SKM-1 treated with dmso at 0.1 percent for 144 hours (cell line): ENCODE measurements around the gene CAMSAP1.
A peak's percentile ranks its signal among the peaks of the same experiment; 100 is the strongest.
"Not testable (repeated sequence)": the region's sequence is repeated elsewhere in the genome, so short reads cannot be mapped to it uniquely, and the experiment has no call there.

Source experiments
- DNase-seq: peaks from one replicate; lab custom pipeline; 2025; ENCODE audit not compliant: unreplicated experiment; lab: John Stamatoyannopoulos, UW

CAMSAP1 gene, protein sequence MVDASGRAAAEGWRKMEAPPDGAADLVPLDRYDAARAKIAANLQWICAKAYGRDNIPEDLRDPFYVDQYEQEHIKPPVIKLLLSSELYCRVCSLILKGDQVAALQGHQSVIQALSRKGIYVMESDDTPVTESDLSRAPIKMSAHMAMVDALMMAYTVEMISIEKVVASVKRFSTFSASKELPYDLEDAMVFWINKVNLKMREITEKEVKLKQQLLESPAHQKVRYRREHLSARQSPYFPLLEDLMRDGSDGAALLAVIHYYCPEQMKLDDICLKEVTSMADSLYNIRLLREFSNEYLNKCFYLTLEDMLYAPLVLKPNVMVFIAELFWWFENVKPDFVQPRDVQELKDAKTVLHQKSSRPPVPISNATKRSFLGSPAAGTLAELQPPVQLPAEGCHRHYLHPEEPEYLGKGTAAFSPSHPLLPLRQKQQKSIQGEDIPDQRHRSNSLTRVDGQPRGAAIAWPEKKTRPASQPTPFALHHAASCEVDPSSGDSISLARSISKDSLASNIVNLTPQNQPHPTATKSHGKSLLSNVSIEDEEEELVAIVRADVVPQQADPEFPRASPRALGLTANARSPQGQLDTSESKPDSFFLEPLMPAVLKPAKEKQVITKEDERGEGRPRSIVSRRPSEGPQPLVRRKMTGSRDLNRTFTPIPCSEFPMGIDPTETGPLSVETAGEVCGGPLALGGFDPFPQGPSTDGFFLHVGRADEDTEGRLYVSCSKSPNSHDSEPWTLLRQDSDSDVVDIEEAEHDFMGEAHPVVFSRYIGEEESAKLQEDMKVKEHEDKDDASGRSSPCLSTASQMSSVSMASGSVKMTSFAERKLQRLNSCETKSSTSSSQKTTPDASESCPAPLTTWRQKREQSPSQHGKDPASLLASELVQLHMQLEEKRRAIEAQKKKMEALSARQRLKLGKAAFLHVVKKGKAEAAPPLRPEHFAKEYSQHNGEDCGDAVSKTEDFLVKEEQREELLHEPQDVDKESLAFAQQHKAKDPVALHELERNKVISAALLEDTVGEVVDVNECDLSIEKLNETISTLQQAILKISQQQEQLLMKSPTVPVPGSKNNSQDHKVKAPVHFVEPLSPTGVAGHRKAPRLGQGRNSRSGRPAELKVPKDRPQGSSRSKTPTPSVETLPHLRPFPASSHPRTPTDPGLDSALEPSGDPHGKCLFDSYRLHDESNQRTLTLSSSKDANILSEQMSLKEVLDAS (N-terminal part only)

DNA sequence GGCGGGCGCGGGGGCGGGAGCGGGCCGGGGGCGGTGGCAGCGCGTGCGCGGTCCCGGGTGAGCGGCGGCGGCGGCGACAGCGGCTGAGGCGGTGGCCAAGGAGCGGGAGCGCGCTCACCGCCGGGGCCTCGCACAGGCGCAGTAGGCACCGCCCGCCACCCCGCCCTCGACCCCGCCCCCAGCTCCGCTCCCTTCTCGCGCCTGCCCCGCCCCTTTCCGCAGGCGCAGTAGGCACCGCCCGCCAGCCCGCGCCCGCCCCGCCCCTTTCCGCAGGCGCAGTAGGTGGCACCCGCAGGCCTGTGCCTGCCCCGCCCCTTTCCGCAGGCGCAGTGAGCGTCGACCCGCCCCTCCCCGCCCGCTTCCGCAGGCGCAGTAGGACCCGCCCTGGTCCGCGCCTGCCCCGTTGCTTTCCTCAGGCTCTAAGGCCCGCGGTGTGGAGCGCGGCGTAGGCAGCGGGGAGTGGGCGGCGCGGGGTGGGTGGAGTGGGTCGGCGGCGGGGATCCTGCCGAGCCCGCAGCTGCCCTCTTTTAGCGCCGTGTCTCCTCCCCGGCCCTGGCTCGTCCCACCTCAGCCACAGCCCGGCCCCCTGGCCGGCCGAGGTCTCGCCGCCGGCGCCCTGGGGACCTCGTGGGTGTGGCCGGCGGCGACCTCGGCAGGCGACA lies at the start of gene CAMSAP1:
Gene CAMSAP1, minus strand, starts transcription at position 116 of the 662 bp plus-strand sequence. CDS start 387 bp downstream, outside the sequence.
- peak; percentile 86 for DNase-seq

GRCh38 chr9:135956802-135957174 lies 49.4 kb upstream of the CAMSAP1 start:
- DNase-seq = no peak

DNA sequence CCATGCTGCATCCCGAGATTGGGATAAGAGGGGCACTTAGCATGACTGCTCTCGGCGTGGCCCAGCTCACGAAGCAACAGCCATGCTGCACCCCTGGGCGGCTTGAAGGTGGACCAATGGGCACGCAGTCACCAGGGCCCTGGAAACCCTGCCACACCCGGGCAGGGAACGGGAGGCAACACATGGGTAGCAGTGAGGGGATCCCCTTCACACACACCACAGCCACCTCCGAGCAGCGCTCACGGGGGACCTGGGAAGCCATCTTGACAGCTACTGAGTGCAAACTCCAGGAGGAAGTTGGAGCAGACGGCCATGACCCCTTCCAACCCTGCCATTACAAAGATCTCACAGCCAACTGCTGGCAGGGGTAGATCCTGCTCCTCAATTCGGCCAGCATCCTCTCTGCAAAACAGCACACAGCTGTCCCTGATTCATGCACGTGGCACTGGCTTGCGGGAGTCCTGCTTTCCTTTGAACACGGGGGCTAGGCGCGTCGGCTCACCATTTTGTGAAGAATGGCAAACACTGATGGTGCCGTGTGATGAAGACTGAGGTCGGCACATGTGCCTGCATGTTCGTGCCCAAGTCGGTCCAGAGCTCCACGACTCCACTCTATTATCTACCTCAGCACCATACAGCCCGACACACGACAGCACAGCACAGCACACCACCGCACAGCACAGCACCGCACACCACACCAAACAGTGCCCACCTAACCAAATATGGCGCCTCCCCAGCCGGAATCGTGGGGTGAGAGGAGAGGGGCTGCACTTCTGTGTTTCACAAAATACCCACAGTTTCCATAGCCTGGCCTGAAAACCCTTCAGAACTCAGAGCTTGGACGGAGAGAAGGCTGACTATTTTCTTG lies 48.8 kb upstream of the CAMSAP1 start:
- DNase-seq = no peak

- no peak for DNase-seq
Measured at GRCh38 chr9:135952664-135953206, 45.4 kb upstream of the CAMSAP1 start.

DNA sequence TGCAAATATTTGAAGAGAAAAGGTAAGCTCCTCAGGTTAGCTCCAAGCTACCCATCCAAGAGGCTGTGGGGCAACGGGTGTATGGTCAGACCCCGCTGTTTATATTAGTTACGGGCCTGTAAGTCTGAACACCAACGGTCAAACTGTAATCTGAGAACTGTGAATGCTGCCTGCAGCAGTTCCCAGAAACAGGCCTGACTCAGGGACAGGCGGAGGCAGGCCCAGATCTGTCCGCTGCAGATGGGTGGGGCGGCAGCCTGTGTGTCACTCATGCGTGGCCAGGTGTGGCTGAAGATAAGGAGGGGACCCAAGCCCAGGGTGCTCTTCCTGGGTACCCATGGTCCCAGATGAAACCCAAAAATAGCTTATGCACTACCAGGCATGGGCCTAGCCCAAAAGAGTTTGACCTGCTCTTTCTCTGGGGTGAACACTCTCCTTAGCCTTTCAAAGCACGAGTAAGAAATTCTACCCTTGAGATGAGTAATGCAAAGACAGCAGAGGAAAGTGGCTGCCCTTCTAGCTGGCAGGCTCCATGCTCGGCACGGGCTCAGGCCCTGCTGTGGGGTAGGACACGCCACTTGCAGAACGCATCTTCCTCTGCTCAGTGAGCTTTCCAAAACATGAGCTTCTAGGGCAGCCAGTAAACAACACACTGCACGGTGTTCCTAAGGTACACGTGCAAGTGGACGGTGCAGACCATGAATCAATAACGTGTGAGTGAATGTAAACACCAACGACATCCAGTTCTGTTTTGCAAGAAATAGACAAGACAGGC lies 44.7 kb upstream of the CAMSAP1 start:
- DNase-seq = no peak

- not testable (repeated sequence) for DNase-seq
Measured at GRCh38 chr9:135951310-135951709, 44.0 kb upstream of the CAMSAP1 start.

DNA sequence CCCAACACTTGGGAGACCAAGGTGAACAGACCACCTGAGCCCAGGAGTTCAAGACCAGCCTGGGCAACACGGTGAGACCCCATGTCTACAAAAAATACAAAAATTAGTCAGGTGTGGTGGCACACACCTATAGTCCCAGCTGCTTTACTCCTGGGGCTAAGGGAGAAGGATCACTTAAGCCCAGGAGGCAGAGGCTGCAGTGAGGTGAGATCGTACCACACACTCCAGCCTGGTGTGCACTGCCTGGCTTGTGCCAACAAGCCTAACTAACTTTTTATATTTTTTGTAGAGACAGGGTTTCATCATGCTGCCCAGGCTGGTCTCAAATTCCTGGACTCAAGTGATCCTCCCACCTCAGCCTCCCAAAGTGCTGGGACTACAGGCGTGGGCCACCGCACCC lies 43.5 kb upstream of the CAMSAP1 start:
- not testable (repeated sequence) for DNase-seq

- DNase-seq = no peak
Measured at GRCh38 chr9:135950135-135950682, 42.9 kb upstream of the CAMSAP1 start.

GRCh38 chr9:135949501-135950134 lies 42.3 kb upstream of the CAMSAP1 start:
- DNase-seq = no peak

GRCh38 chr9:135948968-135949367 lies 41.6 kb upstream of the CAMSAP1 start:
- no peak for DNase-seq

DNA sequence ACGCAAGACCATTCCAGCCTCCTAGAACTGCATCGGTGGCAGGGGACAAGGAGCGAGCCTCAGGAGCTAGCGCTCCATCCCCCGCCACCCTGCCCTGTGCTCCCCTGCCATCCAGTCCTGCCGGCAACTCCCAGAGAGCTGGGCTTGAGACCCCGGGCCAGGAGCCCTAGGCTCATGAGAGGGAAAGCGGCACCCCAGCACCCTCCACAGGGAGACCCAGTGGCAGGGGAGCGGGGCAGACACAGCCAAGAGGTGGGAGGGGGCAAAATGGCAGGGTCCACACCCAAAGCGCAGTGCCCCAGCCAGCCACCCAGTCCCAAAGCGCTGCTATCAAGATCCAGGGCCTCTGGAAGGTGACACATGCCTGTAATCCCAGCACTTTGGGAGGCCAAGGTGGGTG lies 41.1 kb upstream of the CAMSAP1 start:
- no peak for DNase-seq

- no peak for DNase-seq
Measured at GRCh38 chr9:135947582-135947981, 40.2 kb upstream of the CAMSAP1 start.

DNA sequence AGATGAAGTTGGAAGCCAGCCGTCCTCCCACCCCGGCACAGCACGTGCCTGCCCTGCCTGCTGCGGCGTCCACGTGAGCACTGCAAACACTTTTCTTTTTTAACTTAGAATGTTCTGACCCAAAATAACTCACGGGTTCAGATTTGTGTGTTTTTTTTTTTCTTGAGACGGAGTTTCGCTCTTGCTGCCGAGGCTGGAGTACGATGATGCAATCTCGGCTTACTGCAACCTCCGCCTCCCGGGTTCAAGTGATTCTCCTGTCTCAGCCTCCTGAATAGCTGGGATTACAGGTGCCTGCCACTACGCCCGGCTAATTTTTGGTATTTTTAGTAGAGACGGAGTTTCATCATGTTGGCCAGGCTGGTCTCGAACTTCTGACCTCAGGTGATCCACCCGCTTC lies 39.8 kb upstream of the CAMSAP1 start:
- DNase-seq = not testable (repeated sequence)

DNA sequence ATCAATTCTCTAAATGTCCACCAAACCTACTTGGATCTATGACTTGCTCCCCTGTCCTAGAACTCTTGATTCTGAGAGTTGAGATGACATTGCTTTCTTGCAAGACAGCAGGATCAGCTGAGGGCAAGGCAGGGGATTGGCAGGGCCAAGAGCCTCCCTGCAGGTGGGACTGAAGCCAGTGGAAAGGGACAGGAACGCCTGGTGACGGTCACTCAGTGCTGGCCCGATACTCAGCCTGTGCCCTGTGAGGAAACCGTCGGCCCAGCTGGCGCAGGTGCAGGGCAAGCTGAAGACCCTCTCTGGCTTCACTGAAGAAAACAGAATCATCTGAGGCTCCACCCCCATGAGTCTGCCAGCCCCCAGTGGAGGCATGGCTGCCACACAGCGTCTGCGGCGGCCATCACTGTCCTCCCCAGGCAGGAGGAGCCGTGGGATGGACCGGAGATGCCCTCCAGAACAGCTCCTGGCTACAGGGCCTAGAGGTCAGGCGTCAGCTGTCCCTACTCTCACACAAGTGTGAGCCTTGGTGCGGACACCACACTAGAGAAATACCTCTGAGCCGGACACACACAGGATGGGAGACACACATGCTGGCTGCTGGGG lies 39.1 kb upstream of the CAMSAP1 start:
- DNase-seq = no peak

GRCh38 chr9:135945969-135946368 lies 38.6 kb upstream of the CAMSAP1 start:
- no peak for DNase-seq

- no peak for DNase-seq
Measured at GRCh38 chr9:135944444-135945252, 37.3 kb upstream of the CAMSAP1 start.

GRCh38 chr9:135943604-135944003 lies 36.3 kb upstream of the CAMSAP1 start:
- not testable (repeated sequence) for DNase-seq
